ENCODE data around the gene SEC24D.

The SEC24D gene

DNA sequence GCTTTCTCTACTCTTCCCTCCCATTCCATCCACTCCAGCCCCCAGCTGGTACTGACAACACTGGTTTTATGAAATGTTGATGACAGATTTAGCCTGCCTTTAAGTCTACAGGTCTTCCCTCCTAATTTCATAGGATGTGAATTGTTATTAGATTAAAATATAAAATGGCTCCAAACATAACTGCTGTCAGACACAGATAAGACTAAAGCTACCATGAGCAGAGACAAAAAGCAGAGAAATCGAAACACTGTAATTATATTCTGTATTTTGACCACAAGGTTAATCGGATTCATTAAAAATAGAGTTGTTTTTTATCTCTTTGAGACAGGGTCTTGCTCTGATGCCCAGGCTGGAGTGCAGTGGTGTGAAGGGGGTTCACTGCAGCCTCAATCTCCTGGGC is 28.3 kb downstream of the SEC24D start:
- Histone ChIP-seq H3K4me2 (ENCODE audit: low read length) (no peak overlapping the region), H3K27me3 (ENCODE audit: control insufficient read depth, low read length) (no peaks in the 10 kb centered on the region), H3K4me1 (ENCODE audit: control insufficient read depth, low read length) (no peaks in the 10 kb centered on the region), H4K20me1 (ENCODE audit: control insufficient read depth, insufficient read depth, low read depth, low read length) (no peaks in the 10 kb centered on the region), H3K9me2 (replicated peaks; ENCODE audit: control insufficient read depth, low read length) (no peaks in the 10 kb centered on the region), H3F3A (ENCODE audit: control insufficient read depth, insufficient read depth) (no peaks in the 10 kb centered on the region), H3K36me3 (ENCODE audit: control insufficient read depth, low read length) (peaks cover 23% of the 10 kb centered on the region), H3K4me3 (ENCODE audit: low read length) (no peak overlapping the region), H3K27ac (ENCODE audit: low read depth, low read length) (no peak overlapping the region), H3K79me2 (ENCODE audit: control insufficient read depth, low read length) (no peaks in the 10 kb centered on the region), H3K9me3 (ENCODE audit: control insufficient read depth, insufficient read depth, low read length) (no peaks in the 10 kb centered on the region)
- TF ChIP-seq CTCF (IDR thresholded peaks at IDR 0.05; ENCODE audit: low read depth, low read length, poor library complexity, severe bottlenecking) (no peak), EZH2phosphoT487 (IDR thresholded peaks at IDR 0.05; ENCODE audit: borderline replicate concordance, low read length) (no peak)

DNA sequence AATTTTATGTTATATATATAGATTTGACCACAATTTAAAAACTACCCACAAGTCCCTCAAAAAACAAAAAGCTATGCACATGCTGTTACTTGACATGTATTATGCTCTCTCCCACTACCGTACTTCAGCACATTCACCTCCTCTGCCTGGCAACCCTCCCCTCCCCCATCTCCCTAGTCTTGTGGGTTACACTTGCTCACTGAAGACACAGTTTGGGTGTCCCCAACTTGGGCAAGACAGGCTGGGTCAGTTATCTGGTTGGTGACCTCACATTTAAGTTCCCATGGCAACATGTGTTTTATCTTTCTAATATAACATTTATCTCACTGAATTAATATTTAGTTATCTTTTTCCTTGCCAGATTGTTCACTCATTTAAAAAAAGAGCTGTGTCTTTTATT is 32.7 kb downstream of the SEC24D start:
- Histone ChIP-seq H3K4me2 (ENCODE audit: low read length) (no peak overlapping the region), H3K36me3 (ENCODE audit: control insufficient read depth, low read length) (peaks cover 9% of the 10 kb centered on the region), H3K27me3 (ENCODE audit: control insufficient read depth, low read length) (no peaks in the 10 kb centered on the region), H3F3A (ENCODE audit: control insufficient read depth, insufficient read depth) (no peaks in the 10 kb centered on the region), H3K4me1 (ENCODE audit: control insufficient read depth, low read length) (no peaks in the 10 kb centered on the region), H3K9me2 (replicated peaks; ENCODE audit: control insufficient read depth, low read length) (no peaks in the 10 kb centered on the region), H4K20me1 (ENCODE audit: control insufficient read depth, insufficient read depth, low read depth, low read length) (no peaks in the 10 kb centered on the region), H3K9me3 (ENCODE audit: control insufficient read depth, insufficient read depth, low read length) (no peaks in the 10 kb centered on the region), H3K4me3 (ENCODE audit: low read length) (no peak overlapping the region), H3K79me2 (ENCODE audit: control insufficient read depth, low read length) (no peaks in the 10 kb centered on the region), H3K27ac (ENCODE audit: low read depth, low read length) (no peak overlapping the region)
- TF ChIP-seq CTCF (IDR thresholded peaks at IDR 0.05; ENCODE audit: low read depth, low read length, poor library complexity, severe bottlenecking) (no peak), EZH2phosphoT487 (IDR thresholded peaks at IDR 0.05; ENCODE audit: borderline replicate concordance, low read length) (no peak)

DNA sequence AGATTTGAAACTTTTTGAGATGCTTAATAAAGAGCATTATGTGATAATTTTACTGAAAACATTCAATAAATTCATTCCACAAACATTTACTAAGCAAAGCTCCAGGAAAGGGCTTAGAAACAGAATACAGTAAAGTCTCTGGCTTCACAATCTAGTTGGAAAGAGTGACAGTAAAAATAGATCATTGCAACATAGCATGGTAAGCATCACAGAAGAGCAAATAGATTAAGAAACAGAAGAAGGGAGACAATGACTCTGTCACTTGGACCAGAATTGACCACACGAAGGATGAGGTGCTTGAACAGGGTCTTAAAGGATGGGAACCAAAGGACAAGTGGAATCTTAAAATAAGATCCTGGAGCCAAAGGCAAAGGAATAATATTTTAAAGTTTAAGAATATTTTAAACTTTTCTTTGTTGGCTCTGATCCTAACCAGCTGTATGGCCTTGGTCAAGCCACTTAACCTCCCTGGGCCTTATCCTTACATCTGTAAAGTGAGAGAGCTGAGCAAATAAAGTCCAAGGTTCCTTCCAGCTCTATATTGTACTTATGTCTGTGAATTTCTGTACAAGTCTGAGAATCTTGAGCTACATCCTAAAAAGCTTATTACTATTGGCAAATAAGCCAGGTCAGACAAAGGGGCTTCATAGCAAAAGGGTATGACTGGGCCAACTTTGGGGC is 33.9 kb downstream of the SEC24D start:
- Histone ChIP-seq H4K20me1 (ENCODE audit: control insufficient read depth, insufficient read depth, low read depth, low read length) (no peaks in the 10 kb centered on the region), H3K4me3 (ENCODE audit: low read length) (no peak overlapping the region), H3K36me3 (ENCODE audit: control insufficient read depth, low read length) (peaks cover 12% of the 10 kb centered on the region), H3K27ac (ENCODE audit: low read depth, low read length) (no peak overlapping the region), H3F3A (ENCODE audit: control insufficient read depth, insufficient read depth) (no peaks in the 10 kb centered on the region), H3K79me2 (ENCODE audit: control insufficient read depth, low read length) (no peaks in the 10 kb centered on the region), H3K9me2 (replicated peaks; ENCODE audit: control insufficient read depth, low read length) (no peaks in the 10 kb centered on the region), H3K27me3 (ENCODE audit: control insufficient read depth, low read length) (no peaks in the 10 kb centered on the region), H3K9me3 (ENCODE audit: control insufficient read depth, insufficient read depth, low read length) (no peaks in the 10 kb centered on the region), H3K4me2 (ENCODE audit: low read length) (no peak overlapping the region), H3K4me1 (ENCODE audit: control insufficient read depth, low read length) (no peaks in the 10 kb centered on the region)
- TF ChIP-seq CTCF (IDR thresholded peaks at IDR 0.05; ENCODE audit: low read depth, low read length, poor library complexity, severe bottlenecking) (no peak), EZH2phosphoT487 (IDR thresholded peaks at IDR 0.05; ENCODE audit: borderline replicate concordance, low read length) (no peak)

Data from DOHH2 (cell line).